GM20431 (cell line): ENCODE data around the gene LMX1A.

Experiments used
- in situ Hi-C: fragments of 300-500 bp; cut with MseI, MboI; formaldehyde crosslinking; loops from one replicate; pipeline ENCODE4 v1.15.0; 2020; ENCODE audit warnings: low sequenced_read_pairs; ENCODE audit not compliant: unreplicated experiment

LMX1A gene

DNA sequence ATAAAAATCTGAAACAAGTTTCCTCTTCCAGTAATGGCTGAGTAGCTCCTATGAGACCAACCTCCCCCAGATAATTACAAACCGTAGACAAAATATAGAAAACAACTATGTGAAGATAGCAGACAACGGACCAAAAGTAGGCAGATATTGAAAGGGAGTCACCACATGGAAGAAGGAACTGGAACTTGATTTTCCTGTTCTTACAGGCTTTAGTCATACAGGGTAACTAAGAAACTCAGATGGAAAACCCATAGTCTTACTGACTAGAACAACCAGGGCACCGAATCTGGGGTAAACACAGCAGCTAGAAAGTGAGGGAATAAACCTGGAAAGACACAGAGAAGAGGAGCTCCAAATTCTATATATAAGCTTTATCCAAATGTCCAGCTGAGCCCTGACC lies 26.0 kb downstream of the LMX1A start:
- in situ Hi-C loops: no loop called here

- in situ Hi-C loops: no loop called here
Observed at GRCh38 chr1:165329104-165329503, 27.4 kb downstream of the LMX1A start.

- in situ Hi-C loops: no loop called here
Observed at GRCh38 chr1:165328136-165328535, 28.4 kb downstream of the LMX1A start.

DNA sequence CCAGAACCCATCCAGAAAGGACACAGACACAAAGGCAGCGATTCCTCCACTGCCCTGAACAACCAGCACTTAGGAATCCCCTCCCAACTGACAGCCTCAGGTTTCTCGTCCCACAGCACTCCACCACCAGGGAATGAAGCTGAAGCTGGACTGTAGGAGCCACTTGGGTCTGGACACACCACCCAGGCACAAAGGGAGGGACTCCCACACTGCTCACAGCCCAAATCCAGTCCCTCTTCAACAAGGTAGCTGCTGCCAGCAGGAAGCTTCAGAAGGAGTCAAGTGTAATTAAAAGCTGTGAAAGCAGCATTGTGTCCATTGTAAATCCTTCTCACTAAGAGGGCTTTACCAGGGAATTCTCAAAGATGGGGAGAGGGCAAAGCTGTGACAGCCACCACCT lies 29.0 kb downstream of the LMX1A start:
- in situ Hi-C loops: no loop called here

DNA sequence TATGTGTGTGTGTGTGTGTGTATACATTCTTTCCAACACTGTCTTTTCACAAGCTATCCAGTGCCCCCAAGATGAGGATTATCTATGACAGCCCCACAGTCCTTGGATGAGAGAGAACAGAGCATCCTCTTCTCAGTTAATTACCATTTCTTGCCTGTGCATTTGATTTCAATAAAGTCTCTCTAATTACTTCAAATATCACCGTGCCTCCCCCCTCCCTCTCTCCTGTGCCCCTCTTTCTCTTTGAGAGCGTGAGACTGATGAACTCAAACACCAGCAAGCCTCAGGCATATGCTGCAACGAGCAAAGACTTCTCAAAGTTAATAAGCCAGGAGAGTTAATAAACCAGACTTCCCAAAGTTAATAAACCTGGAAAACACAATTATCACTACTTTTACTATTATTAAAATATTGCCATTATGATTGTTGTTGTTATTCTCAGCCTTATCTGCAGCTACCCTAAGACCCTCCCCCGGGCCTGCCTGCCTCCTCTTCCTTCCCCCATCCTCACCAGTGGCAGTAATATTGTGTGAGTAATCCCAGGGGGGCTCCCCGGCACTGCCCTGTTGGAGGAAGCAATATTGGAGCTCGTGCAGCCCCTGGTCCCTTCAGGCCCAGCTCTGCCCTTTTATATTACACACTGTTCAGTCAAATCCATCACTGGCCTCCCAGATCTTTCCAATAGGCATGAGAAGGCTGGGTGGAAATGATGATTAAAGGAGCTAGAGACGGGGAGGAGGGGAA lies 30.9 kb downstream of the LMX1A start:
- in situ Hi-C loops: no loop called here

DNA sequence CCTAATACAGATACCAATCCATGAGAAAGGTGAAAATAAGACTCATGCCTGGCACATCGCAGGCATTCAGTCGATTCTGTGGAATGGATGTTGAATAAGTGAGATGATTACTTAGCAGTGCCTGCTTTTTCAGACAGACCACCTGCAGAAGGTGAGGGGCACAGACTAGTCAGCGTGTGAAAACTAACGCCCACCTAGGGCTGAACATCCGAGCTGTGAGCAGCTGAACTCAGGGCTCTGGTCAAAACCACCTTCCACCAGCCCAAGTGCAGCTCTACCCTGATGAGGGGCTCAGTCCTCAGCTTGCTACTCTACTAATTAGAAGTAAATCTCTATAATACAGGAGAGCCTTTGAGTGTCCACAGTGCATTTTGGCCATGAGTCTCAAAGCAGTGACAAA lies 32.5 kb downstream of the LMX1A start:
- in situ Hi-C loops: no loop called here

DNA sequence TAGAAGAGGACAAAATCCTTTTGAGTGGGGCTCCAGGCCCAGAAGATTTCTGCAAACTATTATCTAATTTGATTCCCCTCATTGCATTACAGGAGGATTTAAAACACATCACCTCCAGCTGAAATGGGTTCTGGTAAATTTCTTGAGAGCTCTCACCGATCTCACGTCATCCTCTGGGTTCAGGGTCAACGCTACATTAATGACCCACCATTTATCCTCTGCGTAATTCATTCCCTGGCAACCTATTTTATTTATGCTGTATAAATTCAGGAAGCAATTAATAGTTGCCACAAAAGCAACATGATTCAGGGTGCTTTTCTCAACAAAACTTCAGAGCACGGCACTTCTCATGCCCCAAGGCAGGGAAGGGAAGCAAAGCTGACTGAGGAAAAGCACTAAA lies 38.9 kb downstream of the LMX1A start:
- in situ Hi-C loops: no loop called here

GRCh38 chr1:165316153-165316772 lies 40.3 kb downstream of the LMX1A start:
- in situ Hi-C loops: no loop called here

GRCh38 chr1:165315481-165315880 lies 41.0 kb downstream of the LMX1A start:
- in situ Hi-C loops: no loop called here

DNA sequence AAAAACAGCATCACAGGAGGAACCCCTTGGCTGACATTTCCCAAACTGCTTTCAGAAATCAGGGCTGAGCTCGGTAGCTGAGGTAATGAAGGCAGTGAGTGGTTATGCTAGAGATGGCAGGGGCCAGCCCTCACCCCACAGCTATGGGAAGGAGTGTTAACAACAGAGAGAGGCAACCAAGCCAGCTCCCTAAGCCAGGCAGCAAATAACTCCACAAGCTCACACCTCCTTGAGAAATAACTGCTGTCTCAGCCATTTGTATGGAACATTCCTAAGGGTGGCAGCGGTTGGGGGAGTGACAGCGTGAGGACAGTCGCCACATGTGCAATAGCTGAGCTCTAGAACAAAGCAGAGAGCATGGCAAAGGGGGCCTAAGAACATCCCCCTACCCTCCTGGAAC lies 42.6 kb downstream of the LMX1A start:
- in situ Hi-C loops: no loop called here

GRCh38 chr1:165312591-165312990 lies 43.9 kb downstream of the LMX1A start:
- in situ Hi-C loops: no loop called here

DNA sequence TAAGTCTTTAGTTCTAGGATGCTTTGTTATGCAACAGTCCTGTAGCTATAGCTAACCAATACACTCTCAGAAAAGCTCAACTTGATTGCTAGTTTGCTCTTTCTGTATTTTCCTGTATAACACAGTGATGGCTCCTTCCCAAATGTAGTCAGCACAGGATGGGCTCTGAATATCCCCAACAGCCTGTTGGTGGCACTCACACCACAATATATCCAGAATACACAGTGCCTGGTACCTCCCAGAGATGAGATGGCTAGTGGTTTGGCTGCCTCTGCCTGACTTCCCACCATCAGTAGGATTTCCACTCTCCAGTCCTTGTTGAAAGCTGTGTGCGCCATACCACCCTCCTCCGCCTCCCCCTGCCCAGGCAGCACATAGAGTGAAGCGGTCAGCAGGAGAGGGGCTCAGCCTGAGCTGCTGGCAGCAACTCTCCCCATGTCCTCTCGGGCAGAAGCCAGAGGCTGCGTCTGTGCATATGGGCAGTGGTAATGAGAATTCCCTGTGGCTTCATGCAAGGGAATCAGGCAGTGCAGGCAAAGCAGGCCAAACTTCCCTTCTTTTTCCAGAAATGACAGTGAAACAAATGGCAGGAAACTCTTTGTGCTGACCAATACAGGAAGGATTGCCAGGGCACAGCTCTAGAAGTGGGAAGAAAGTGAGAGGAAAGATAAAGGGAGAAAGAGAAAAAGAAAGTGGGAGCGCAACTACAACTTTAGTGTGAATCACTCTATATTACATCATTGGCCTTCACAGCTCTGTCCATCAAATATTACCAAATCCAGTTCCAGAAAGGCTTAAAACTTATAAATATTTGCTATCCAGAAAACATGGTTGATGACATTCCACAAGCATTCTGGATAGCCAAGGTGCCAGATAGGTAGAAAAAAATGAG lies 49.7 kb downstream of the LMX1A start:
- in situ Hi-C loops: no loop called here

GRCh38 chr1:165303386-165303785 lies 53.1 kb downstream of the LMX1A start:
- in situ Hi-C loops: no loop called here

DNA sequence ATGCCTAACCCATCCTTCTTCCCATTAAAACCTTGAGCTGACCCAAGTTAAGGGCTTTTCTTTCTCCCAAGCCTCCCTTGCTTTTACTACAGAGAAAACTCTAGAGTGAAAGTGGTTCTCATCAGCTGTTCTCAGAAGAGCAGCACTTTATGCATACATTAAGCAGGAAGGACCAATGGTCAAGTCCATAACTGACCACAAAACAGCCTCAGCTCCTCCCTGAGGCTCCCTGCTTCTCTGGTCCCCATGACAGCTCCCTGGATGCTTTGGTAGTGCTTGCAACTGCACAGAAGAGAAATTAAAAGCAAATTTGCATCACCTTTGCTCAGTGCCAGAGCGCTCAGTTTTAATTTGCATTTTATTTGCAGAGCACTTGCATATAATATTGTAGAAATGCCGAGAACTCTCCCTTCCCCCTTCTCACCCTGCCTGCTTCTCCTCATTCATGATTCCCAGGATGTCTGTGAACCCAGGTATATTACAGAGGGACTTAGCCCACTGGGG lies 56.1 kb downstream of the LMX1A start:
- in situ Hi-C loops: no loop called here

DNA sequence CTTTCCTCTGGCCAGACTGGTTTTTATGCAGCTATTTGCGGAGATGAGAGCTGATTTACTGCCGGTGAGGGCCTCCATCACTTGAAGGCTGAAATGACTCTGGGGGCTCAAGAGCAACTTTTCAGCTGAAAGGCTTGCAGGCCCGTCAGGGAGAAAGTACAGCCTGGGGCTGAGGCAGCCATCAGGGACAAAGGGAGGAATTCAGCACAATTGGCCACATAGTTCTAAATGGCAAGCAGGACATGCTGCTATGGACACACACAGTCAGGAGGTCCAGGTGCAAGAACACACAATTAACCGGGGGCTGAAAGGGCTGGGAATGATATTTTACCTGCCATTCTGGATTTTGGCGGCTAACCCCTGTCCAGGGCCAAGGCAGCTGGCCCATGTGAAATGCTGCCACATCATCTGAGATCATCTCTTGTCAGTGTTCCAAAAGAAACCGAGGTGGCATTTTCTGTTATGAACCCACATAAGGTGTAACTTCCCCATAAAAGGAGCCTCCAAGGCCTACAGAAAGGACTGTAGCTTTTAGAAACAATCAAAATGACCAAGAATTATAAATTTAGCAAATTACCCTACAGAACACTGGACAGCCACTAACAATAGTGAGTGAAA lies 58.2 kb downstream of the LMX1A start:
- in situ Hi-C loops: no loop called here

- in situ Hi-C loops: no loop called here
Observed at GRCh38 chr1:165296205-165296604, 60.3 kb downstream of the LMX1A start.

GRCh38 chr1:165290148-165290547 lies 66.4 kb downstream of the LMX1A start:
- in situ Hi-C loops: no loop called here

GRCh38 chr1:165289556-165289955 lies 67.0 kb downstream of the LMX1A start:
- in situ Hi-C loops: no loop called here

DNA sequence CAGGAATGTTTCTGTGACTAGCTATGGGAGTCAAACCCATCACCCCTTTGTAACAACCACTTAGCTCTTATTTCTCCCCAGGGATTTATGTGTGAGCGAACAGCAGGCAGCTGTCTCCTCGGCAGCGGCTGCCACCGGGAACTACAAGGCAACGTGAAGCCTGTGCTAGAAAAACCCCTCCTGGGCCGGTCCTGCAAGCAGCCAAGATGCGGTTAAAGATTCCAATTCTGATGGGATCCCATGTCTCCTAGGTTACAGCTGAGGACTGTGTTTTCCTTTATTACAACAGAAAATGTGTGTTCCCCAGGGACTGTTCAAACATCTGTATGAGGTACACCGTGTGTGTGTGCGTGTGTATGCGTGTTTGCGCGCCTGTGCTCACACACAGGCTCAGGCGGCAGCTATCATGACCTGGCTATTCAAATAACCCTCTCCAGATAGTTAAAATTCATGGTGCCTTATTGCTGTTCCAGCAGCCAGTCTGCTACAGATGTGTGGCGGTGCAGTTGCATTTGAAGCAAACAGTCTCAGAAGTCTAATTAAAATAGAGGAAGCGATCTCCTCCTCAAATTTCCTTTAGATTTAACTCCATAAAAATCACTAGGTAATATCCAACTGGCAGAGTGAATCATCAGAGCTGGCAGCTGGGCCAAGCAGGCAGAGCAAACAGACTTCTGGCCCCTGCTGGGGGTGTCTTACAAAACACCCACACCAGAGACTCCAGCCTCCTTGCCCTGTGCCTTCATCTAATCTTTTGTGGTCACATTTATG lies 68.0 kb downstream of the LMX1A start:
- in situ Hi-C loops: no loop called here

DNA sequence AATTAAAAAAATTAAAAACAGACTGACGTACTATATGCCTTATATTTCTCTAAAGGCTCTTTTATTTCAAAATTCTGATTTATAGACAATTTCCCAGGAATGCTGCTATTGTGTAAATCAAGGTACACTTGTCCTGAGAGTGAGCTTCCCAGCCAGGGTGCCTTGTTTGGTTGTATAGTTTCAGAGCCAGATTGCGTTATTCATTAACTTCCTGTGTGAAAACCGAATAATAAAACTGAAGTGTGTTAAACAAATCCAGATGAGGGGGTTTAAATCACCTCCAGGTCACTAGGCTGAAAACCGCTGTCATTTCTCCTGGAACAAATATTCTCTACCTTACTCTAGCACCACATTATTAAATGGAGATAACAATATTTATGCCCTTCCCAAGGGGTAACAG lies 68.7 kb downstream of the LMX1A start:
- in situ Hi-C loops: no loop called here
